ENCODE data around the gene ESRRA. TPM values are rescaled to one million over a fixed set of nuclear protein-coding genes. Genes with fewer than 3 reads are reported as not detected.

ESRRA gene
- total and polyA plus RNA-seq, 2 of the 13 experiments (the other 11 are each of a cell fraction or from before 2014, with no cell fraction given) = 18.1 to 36.3 TPM

GRCh38 chr11:64304316-64305072 lies 830 bp upstream of the ESRRA start (continued):
- TF ChIP-seq ZNF513 (CRISPR knock-in tag; conservative IDR thresholded peaks at IDR 0.05) (no peak), ZNF749 (CRISPR knock-in tag; IDR thresholded peaks at IDR 0.05; ENCODE audit: borderline replicate concordance) (0 out of 2 replicates have a peak, but pooled peaks have one; percentile 58), GLMP (CRISPR knock-in tag; IDR thresholded peaks at IDR 0.05; ENCODE audit: borderline replicate concordance) (no peak), ATAD3A (CRISPR knock-in tag; IDR thresholded peaks at IDR 0.05) (no peak), ZNF260 (CRISPR knock-in tag; IDR thresholded peaks at IDR 0.05; ENCODE audit: borderline replicate concordance, low read depth) (no peak), MEIS1 (CRISPR knock-in tag; IDR thresholded peaks at IDR 0.05; ENCODE audit: borderline replicate concordance) (no peak), ZBTB46 (CRISPR knock-in tag; IDR thresholded peaks at IDR 0.05; ENCODE audit: borderline replicate concordance) (no peak), ZBTB33 (CRISPR knock-in tag; IDR thresholded peaks at IDR 0.05) (no peak), ZNF609 (CRISPR knock-in tag; IDR thresholded peaks at IDR 0.05; ENCODE audit: borderline replicate concordance) (no peak), DMTF1 (CRISPR knock-in tag; IDR thresholded peaks at IDR 0.05) (no peak), ARNTL (CRISPR knock-in tag; IDR thresholded peaks at IDR 0.05) (0 out of 2 replicates have a peak, but pooled peaks have one; percentile 61), RFXANK (CRISPR knock-in tag; IDR thresholded peaks at IDR 0.05) (no peak), ZNF615 (CRISPR knock-in tag; IDR thresholded peaks at IDR 0.05; ENCODE audit: borderline replicate concordance) (no peak)
